ENCODE data around the gene PTGFRN. TPM values are rescaled to one million over a fixed set of nuclear protein-coding genes. Genes with fewer than 3 reads are reported as not detected.

PTGFRN gene
- total RNA-seq, 1 donor from 2014 or later, result 38.0 TPM

- no peaks in the 10 kb centered on the region for H3K27me3 Mint-ChIP-seq (ENCODE audit: insufficient read depth)
- H3K27ac Mint-ChIP-seq, result peak overlapping the region; percentile 27
- H3K9me3 Mint-ChIP-seq, result no peaks in the 10 kb centered on the region
- DNase-seq (ENCODE audit: low spot score), result no peak
- intact Hi-C loops (cut with micrococcal nuclease), result no loop called here
- peaks cover 28% of the 10 kb centered on the region for H3K4me1 Mint-ChIP-seq (ENCODE audit: low read depth)
- no peaks in the 10 kb centered on the region for H3K36me3 Mint-ChIP-seq (ENCODE audit: low read depth)
- no peak overlapping the region for H3K4me3 Mint-ChIP-seq
Observed at GRCh38 chr1:116877141-116877818, 32.4 kb upstream of the PTGFRN start.

- intact Hi-C loops (cut with micrococcal nuclease), result loop anchor here (1.0 to 2.0 kb wide), 6 partner anchors 52 to 176 kb away; no protein-coding TSS in a partner anchor
- peaks cover 21% of the 10 kb centered on the region for H3K4me1 Mint-ChIP-seq (ENCODE audit: low read depth)
- no peak for DNase-seq (ENCODE audit: low spot score)
- no peak overlapping the region for H3K4me3 Mint-ChIP-seq
- H3K27me3 Mint-ChIP-seq (ENCODE audit: insufficient read depth), result no peaks in the 10 kb centered on the region
- H3K9me3 Mint-ChIP-seq, result no peaks in the 10 kb centered on the region
- H3K36me3 Mint-ChIP-seq (ENCODE audit: low read depth), result no peaks in the 10 kb centered on the region
- H3K27ac Mint-ChIP-seq, result no peak overlapping the region
Observed at GRCh38 chr1:116878804-116879477, 30.8 kb upstream of the PTGFRN start.

- no peaks in the 10 kb centered on the region for H3K36me3 Mint-ChIP-seq (ENCODE audit: low read depth)
- H3K9me3 Mint-ChIP-seq, result no peaks in the 10 kb centered on the region
- no peaks in the 10 kb centered on the region for H3K27me3 Mint-ChIP-seq (ENCODE audit: insufficient read depth)
- no peak overlapping the region for H3K4me3 Mint-ChIP-seq
- peaks cover 23% of the 10 kb centered on the region for H3K4me1 Mint-ChIP-seq (ENCODE audit: low read depth)
- no peak overlapping the region for H3K27ac Mint-ChIP-seq
- intact Hi-C loops (cut with micrococcal nuclease), result loop anchor here (2.0 kb wide), 3 partner anchors 63 to 175 kb away; no protein-coding TSS in a partner anchor
- no peak for DNase-seq (ENCODE audit: low spot score)
Observed at GRCh38 chr1:116879478-116880133, 30.1 kb upstream of the PTGFRN start.

GRCh38 chr1:116880917-116881316 lies 28.8 kb upstream of the PTGFRN start:
- Mint-ChIP-seq H3K4me1 (ENCODE audit: low read depth) (peaks cover 28% of the 10 kb centered on the region), H3K9me3 (no peaks in the 10 kb centered on the region), H3K36me3 (ENCODE audit: low read depth) (no peaks in the 10 kb centered on the region), H3K27me3 (ENCODE audit: insufficient read depth) (no peaks in the 10 kb centered on the region), H3K27ac (no peak overlapping the region), H3K4me3 (no peak overlapping the region)
- intact Hi-C loops (cut with micrococcal nuclease), result loop anchor here (1.0 to 2.0 kb wide), 2 partner anchors 64 to 144 kb away; no protein-coding TSS in a partner anchor
- no peak for DNase-seq (ENCODE audit: low spot score)

- intact Hi-C loops (cut with micrococcal nuclease), result loop anchor here (1.0 to 2.0 kb wide), 2 partner anchors 65 to 145 kb away; no protein-coding TSS in a partner anchor
- H3K4me3 Mint-ChIP-seq, result no peak overlapping the region
- no peaks in the 10 kb centered on the region for H3K9me3 Mint-ChIP-seq
- DNase-seq (ENCODE audit: low spot score), result peak; percentile 29
- no peaks in the 10 kb centered on the region for H3K27me3 Mint-ChIP-seq (ENCODE audit: insufficient read depth)
- no peaks in the 10 kb centered on the region for H3K36me3 Mint-ChIP-seq (ENCODE audit: low read depth)
- peak overlapping the region; percentile 9 for H3K27ac Mint-ChIP-seq
- peaks cover 39% of the 10 kb centered on the region for H3K4me1 Mint-ChIP-seq (ENCODE audit: low read depth)
Observed at GRCh38 chr1:116881879-116882520, 27.7 kb upstream of the PTGFRN start.

- H3K36me3 Mint-ChIP-seq (ENCODE audit: low read depth), result no peaks in the 10 kb centered on the region
- no peak for DNase-seq (ENCODE audit: low spot score)
- no peaks in the 10 kb centered on the region for H3K9me3 Mint-ChIP-seq
- no peaks in the 10 kb centered on the region for H3K27me3 Mint-ChIP-seq (ENCODE audit: insufficient read depth)
- H3K4me1 Mint-ChIP-seq (ENCODE audit: low read depth), result peaks cover 43% of the 10 kb centered on the region
- intact Hi-C loops (cut with micrococcal nuclease), result no loop called here
- no peak overlapping the region for H3K27ac Mint-ChIP-seq
- H3K4me3 Mint-ChIP-seq, result no peak overlapping the region
Observed at GRCh38 chr1:116882866-116883265, 26.9 kb upstream of the PTGFRN start.

- Mint-ChIP-seq H3K4me1 (ENCODE audit: low read depth) (peaks cover 43% of the 10 kb centered on the region), H3K9me3 (no peaks in the 10 kb centered on the region), H3K27ac (no peak overlapping the region)
Observed at GRCh38 chr1:116886291-116886878, 23.3 kb upstream of the PTGFRN start.

GRCh38 chr1:116887212-116887611 lies 22.5 kb upstream of the PTGFRN start:
- H3K27ac Mint-ChIP-seq, result no peak overlapping the region
- intact Hi-C loops (cut with micrococcal nuclease), result no loop called here
- H3K9me3 Mint-ChIP-seq, result no peaks in the 10 kb centered on the region
- H3K36me3 Mint-ChIP-seq (ENCODE audit: low read depth), result no peaks in the 10 kb centered on the region
- DNase-seq (ENCODE audit: low spot score), result no peak
- no peaks in the 10 kb centered on the region for H3K27me3 Mint-ChIP-seq (ENCODE audit: insufficient read depth)
- peaks cover 35% of the 10 kb centered on the region for H3K4me1 Mint-ChIP-seq (ENCODE audit: low read depth)
- no peak overlapping the region for H3K4me3 Mint-ChIP-seq

More at GRCh38 chr1:116886291-116886878, 23.3 kb upstream of the PTGFRN start:
- H3K27me3 Mint-ChIP-seq (ENCODE audit: insufficient read depth), result no peaks in the 10 kb centered on the region
- H3K36me3 Mint-ChIP-seq (ENCODE audit: low read depth), result no peaks in the 10 kb centered on the region
- DNase-seq (ENCODE audit: low spot score), result no peak
- no peak overlapping the region for H3K4me3 Mint-ChIP-seq
- intact Hi-C loops (cut with micrococcal nuclease), result no loop called here

- peaks cover 6% of the 10 kb centered on the region for H3K9me3 Mint-ChIP-seq
- H3K27ac Mint-ChIP-seq, result no peak overlapping the region
- no peaks in the 10 kb centered on the region for H3K27me3 Mint-ChIP-seq (ENCODE audit: insufficient read depth)
- no peak overlapping the region for H3K4me3 Mint-ChIP-seq
- H3K36me3 Mint-ChIP-seq (ENCODE audit: low read depth), result no peaks in the 10 kb centered on the region
- H3K4me1 Mint-ChIP-seq (ENCODE audit: low read depth), result peaks cover 28% of the 10 kb centered on the region
- intact Hi-C loops (cut with micrococcal nuclease), result no loop called here
- no peak for DNase-seq (ENCODE audit: low spot score)
Observed at GRCh38 chr1:116889380-116889779, 20.3 kb upstream of the PTGFRN start.

- Mint-ChIP-seq H3K27ac (no peak overlapping the region), H3K4me1 (ENCODE audit: low read depth) (peaks cover 9% of the 10 kb centered on the region), H3K36me3 (ENCODE audit: low read depth) (peaks cover 3% of the 10 kb centered on the region), H3K27me3 (ENCODE audit: insufficient read depth) (no peaks in the 10 kb centered on the region), H3K4me3 (no peak overlapping the region), H3K9me3 (peaks cover 19% of the 10 kb centered on the region)
- intact Hi-C loops (cut with micrococcal nuclease), result no loop called here
- DNase-seq (ENCODE audit: low spot score), result no peak
Observed at GRCh38 chr1:116891396-116892079, 18.2 kb upstream of the PTGFRN start.

- Mint-ChIP-seq H3K27ac (no peak overlapping the region), H3K4me1 (ENCODE audit: low read depth) (no peaks in the 10 kb centered on the region), H3K4me3 (no peak overlapping the region), H3K36me3 (ENCODE audit: low read depth) (peaks cover 3% of the 10 kb centered on the region), H3K9me3 (peaks cover 22% of the 10 kb centered on the region), H3K27me3 (ENCODE audit: insufficient read depth) (peaks cover 2% of the 10 kb centered on the region)
- no peak for DNase-seq (ENCODE audit: low spot score)
- intact Hi-C loops (cut with micrococcal nuclease), result no loop called here
Observed at GRCh38 chr1:116895073-116895472, 14.6 kb upstream of the PTGFRN start.

GRCh38 chr1:116899529-116899928 lies 10.2 kb upstream of the PTGFRN start:
- no peak overlapping the region for H3K4me3 Mint-ChIP-seq
- no peak for DNase-seq (ENCODE audit: low spot score)
- peaks cover 2% of the 10 kb centered on the region for H3K27me3 Mint-ChIP-seq (ENCODE audit: insufficient read depth)
- no peak overlapping the region for H3K27ac Mint-ChIP-seq
- no peaks in the 10 kb centered on the region for H3K4me1 Mint-ChIP-seq (ENCODE audit: low read depth)
- H3K36me3 Mint-ChIP-seq (ENCODE audit: low read depth), result peaks cover 3% of the 10 kb centered on the region
- intact Hi-C loops (cut with micrococcal nuclease), result no loop called here
- H3K9me3 Mint-ChIP-seq, result peaks cover 14% of the 10 kb centered on the region
